Uterus (tissue), 4 donors: ENCODE measurements around the gene CFAP126. TPM values are rescaled to one million over a fixed set of nuclear protein-coding genes. Genes with fewer than 3 reads are reported as not detected.
"Not testable (repeated sequence)": the region's sequence is repeated elsewhere in the genome, so short reads cannot be mapped to it uniquely, and the experiment has no call there.

Experiments
- DNase-seq, 2 donors: peaks; one replicate each; pipeline ENCODE4 v3.0.0-alpha.2; 2019 to 2020
- H3K27ac ChIP-seq, 2 donors: fragments of 200-600 bp; sonication (generic); 1 replicate in 1 of 2; 2 replicates in 1 of 2; pipeline ENCODE4 v1.5.1; 2016 to 2018
- H3K27me3 ChIP-seq, 2 donors: fragments of 200-600 bp; sonication (generic); one replicate each; pipeline ENCODE4 v1.5.1; 2018 to 2019; ENCODE audit warnings: control low read depth in 1 of 2
- H3K36me3 ChIP-seq, 2 donors: fragments of 200-600 bp; sonication (generic); one replicate each; pipeline ENCODE4 v1.5.1; 2019; ENCODE audit warnings: control low read depth in 1 of 2
- H3K4me1 ChIP-seq, 2 donors: fragments of 200-600 bp; sonication (generic); one replicate each; pipeline ENCODE4 v1.5.1; 2018 to 2019; ENCODE audit warnings: control low read depth in 1 of 2
- H3K4me3 ChIP-seq, 2 donors: fragments of 200-600 bp; sonication (generic); 1 replicate in 1 of 2; 2 replicates in 1 of 2; pipeline ENCODE4 v1.5.1; 2018 to 2019; ENCODE audit warnings: mild to moderate bottlenecking in 1 of 2
- H3K9me3 ChIP-seq, 2 donors: fragments of 200-600 bp; sonication (generic); one replicate each; pipeline ENCODE4 v1.5.1; 2019; ENCODE audit warnings: control low read depth in 1 of 2
- CTCF ChIP-seq, 4 experiments: fragments of 200-600 bp in 2 of 4; fragments of 450-650 bp in 2 of 4; sonication (generic) in 2 of 4; IDR thresholded peaks; one replicate each; pipeline ENCODE4 v1.5.1; 2016 to 2019; ENCODE audit warnings: antibody characterized with exemption in 4 of 4, mild to moderate bottlenecking in 2 of 4, moderate library complexity in 1 of 4
- POLR2A ChIP-seq, 2 donors: fragments of 450-650 bp; IDR thresholded peaks; one replicate each; pipeline ENCODE4 v1.6.1; 2016; ENCODE audit warnings: antibody characterized with exemption in 2 of 2, mild to moderate bottlenecking in 1 of 2, moderate library complexity in 1 of 2
- intact Hi-C: fragments of 100-400 bp; cut with DNase I; formaldehyde crosslinking; loops from one replicate; pipeline ENCODE4 v1.15.1; 2023; ENCODE audit warnings: low total_unique reads
- total RNA-seq, 4 donors: library from RNA; depleted of rRNA in 3 of 4; stranded (reverse); fragments of >200 nt in 3 of 4; gene quantifications; one replicate each; pipeline versions ENCODE4 v1.1.0 to v1.2.4, GENCODE V29; 2014 to 2023
- donor health status: DM: yes; HTN: yes; CAD: no.

Gene CFAP126
- total RNA-seq: not detected

GRCh38 chr1:161367684-161368400, at the start of gene CFAP126:
CFAP126 (minus strand) TSS chr1:161367876; CDS start chr1:161367868, 8 bp downstream.
- H3K27me3 ChIP-seq: no peaks in the 10 kb centered on the region
- H3K4me3 ChIP-seq: no peak within 1 kb of the TSS
- no peaks in the 10 kb centered on the region for H3K36me3 ChIP-seq
- no peaks in the 10 kb centered on the region for H3K4me1 ChIP-seq
- TF ChIP-seq POLR2A (IDR thresholded peaks at IDR 0.05): no peak
- peak in 1 of 4 experiments; percentile 9 for TF ChIP-seq CTCF (IDR thresholded peaks at IDR 0.05)
- DNase-seq: no peak
- intact Hi-C loops: no loop called here
- H3K27ac ChIP-seq: no peak within 1 kb of the TSS
- no peaks in the 10 kb centered on the region for H3K9me3 ChIP-seq

GRCh38 chr1:161413050-161413449, 45.4 kb upstream of the CFAP126 start:
- H3K27ac ChIP-seq, H3K27me3 ChIP-seq, H3K9me3 ChIP-seq, H3K4me3 ChIP-seq, H3K4me1 ChIP-seq, DNase-seq, intact Hi-C loops, H3K36me3 ChIP-seq: not testable (repeated sequence)

- H3K9me3 ChIP-seq, H3K36me3 ChIP-seq, H3K4me3 ChIP-seq, DNase-seq, H3K27ac ChIP-seq, intact Hi-C loops, H3K4me1 ChIP-seq, H3K27me3 ChIP-seq: not testable (repeated sequence)
Measured at GRCh38 chr1:161410636-161410970, 42.9 kb upstream of the CFAP126 start.

GRCh38 chr1:161409848-161410635, 42.4 kb upstream of the CFAP126 start:
- H3K36me3 ChIP-seq, H3K9me3 ChIP-seq, intact Hi-C loops, H3K4me1 ChIP-seq, H3K27me3 ChIP-seq, H3K4me3 ChIP-seq, DNase-seq, H3K27ac ChIP-seq: not testable (repeated sequence)

- Histone ChIP-seq H3K9me3 (no peaks in the 10 kb centered on the region), H3K36me3 (no peaks in the 10 kb centered on the region), H3K27ac (no peak overlapping the region), H3K4me3 (no peak overlapping the region), H3K4me1 (no peaks in the 10 kb centered on the region), H3K27me3 (no peaks in the 10 kb centered on the region)
- intact Hi-C loops: no loop called here
- TF ChIP-seq POLR2A (IDR thresholded peaks at IDR 0.05) (no peak), CTCF (IDR thresholded peaks at IDR 0.05) (no peak)
- DNase-seq: no peak
Measured at GRCh38 chr1:161408429-161409052, 40.9 kb upstream of the CFAP126 start.

- Histone ChIP-seq H3K4me3 (no peak overlapping the region), H3K27me3 (no peaks in the 10 kb centered on the region), H3K9me3 (no peaks in the 10 kb centered on the region), H3K27ac (no peak overlapping the region), H3K36me3 (no peaks in the 10 kb centered on the region), H3K4me1 (no peaks in the 10 kb centered on the region)
- no peak for DNase-seq
- intact Hi-C loops: no loop called here
- TF ChIP-seq POLR2A (IDR thresholded peaks at IDR 0.05): no peak
Measured at GRCh38 chr1:161407451-161407985, 39.8 kb upstream of the CFAP126 start.

- H3K27me3 ChIP-seq, H3K36me3 ChIP-seq, intact Hi-C loops, H3K4me3 ChIP-seq, DNase-seq, H3K9me3 ChIP-seq, H3K27ac ChIP-seq, H3K4me1 ChIP-seq: not testable (repeated sequence)
Measured at GRCh38 chr1:161406551-161406950, 38.9 kb upstream of the CFAP126 start.
